Measurements from ENCODE around the gene ACAD8. TPM values are rescaled to one million over a fixed set of nuclear protein-coding genes. Genes with fewer than 3 reads are reported as not detected.

The ACAD8 gene
- 27.3 and 27.7 TPM in 2 replicates for total RNA-seq

DNA sequence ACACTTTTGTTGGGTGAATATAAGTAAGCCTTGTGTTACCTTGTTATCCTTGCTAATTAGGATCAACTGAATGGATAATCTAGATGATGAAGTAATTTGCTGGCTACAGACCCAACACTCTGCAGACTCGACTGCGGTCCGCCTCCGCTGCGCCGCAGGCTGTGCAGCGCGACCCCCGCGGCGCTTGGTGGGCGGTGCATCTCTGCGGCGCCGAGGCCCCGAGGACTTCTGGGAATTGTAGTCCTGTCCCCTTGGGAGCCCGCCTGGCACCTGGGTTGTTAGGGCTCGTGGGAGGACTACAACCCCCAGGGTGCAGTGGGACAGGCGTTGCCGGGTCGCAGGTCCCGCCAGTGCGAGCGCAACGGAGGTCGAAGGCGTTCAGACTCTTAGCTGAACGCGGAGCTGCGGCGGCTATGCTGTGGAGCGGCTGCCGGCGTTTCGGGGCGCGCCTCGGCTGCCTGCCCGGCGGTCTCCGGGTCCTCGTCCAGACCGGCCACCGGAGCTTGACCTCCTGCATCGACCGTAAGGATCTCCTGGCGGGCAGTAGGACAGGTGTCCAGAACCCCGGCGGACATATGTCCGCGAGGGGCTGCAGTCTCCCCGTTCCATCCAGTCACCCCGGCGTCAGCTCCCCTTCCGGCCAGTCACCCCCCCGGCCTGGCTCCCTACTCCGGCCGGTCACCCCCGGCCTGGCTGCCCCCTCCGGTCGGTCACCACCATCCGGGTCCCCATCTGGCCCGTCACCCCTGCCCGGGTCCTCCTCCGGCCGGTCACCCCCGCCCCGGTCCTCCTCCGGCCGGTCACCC is at the start of gene ACAD8, which contains the start of gene THYN1:
TSS of gene ACAD8 (plus strand) at position 381 of the 806 bp plus-strand sequence. CDS start at position 414, 33 bp downstream.
TSS of gene THYN1 (minus strand) at position 165 of the 806 bp plus-strand sequence. CDS start 470 bp downstream, outside the sequence.
- intact Hi-C loops (cut with micrococcal nuclease): loop anchor here (1.0 to 10.0 kb wide), 4 partner anchors 22 to 78 kb away; partner anchors contain the start of genes GLB1L2 and VPS26B
- Mint-ChIP-seq H3K4me3 (ENCODE audit: low read depth) (peak within 1 kb of the TSS; percentile 99), H3K9me3 (no peaks in the 10 kb centered on the region), H3K36me3 (ENCODE audit: low read depth) (peaks cover 27% of the 10 kb centered on the region), H3K4me1 (ENCODE audit: low read depth) (peaks cover 31% of the 10 kb centered on the region), H3K27ac (peak within 1 kb of the TSS; percentile 85), H3K27me3 (ENCODE audit: low read depth) (no peaks in the 10 kb centered on the region)
- DNase-seq (ENCODE audit: low spot score): peak; percentile 93

DNA sequence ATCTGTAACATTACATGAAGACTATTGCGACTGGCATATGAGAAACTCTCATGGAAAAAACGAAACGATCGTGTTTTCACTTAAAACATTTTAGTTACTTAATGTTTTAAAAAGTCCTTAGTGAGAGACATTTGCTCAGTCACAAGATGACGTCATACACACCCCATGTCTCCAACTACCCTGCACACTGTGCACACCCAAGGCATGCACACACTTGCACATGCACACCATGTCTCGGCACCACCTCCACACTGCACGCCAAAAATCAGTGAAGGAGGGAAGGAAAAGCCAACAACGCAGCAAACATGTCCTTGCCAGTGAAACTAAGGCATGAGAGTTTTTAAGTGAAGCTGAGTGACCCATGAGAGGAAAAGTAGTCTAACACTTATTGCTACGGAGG is 47.6 kb upstream of the ACAD8 start:
- Mint-ChIP-seq H3K27ac (no peak overlapping the region), H3K9me3 (no peaks in the 10 kb centered on the region), H3K4me1 (ENCODE audit: low read depth) (peaks cover 4% of the 10 kb centered on the region), H3K27me3 (ENCODE audit: low read depth) (no peaks in the 10 kb centered on the region), H3K4me3 (ENCODE audit: low read depth) (no peak overlapping the region), H3K36me3 (ENCODE audit: low read depth) (peaks cover 86% of the 10 kb centered on the region)
- no peak for DNase-seq (ENCODE audit: low spot score)
- intact Hi-C loops (cut with micrococcal nuclease): loop anchor here (10.0 kb wide), 1 partner anchor 49 kb away; the partner anchor contains the start of genes ACAD8 and THYN1

DNA sequence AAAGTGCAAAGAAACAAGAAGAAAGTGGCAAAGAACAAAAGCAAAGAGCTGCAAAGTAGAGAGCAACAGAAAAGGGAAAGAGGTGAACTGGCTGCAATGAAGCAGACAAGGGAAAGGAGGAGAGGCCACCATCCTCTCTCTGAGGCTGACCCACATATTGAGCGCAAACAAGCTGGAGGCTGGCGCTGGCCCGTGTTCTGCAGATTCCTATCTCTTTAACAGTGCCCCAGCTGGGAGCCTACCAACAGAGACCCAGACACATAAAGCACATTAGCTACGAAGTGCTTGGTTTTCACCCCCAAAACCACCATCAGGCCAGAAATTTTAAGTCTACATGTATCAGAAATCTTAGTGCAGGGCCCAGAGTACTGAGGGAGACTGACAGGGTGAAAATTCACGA is 47.2 kb upstream of the ACAD8 start:
- Mint-ChIP-seq H3K4me1 (ENCODE audit: low read depth) (peaks cover 6% of the 10 kb centered on the region), H3K27me3 (ENCODE audit: low read depth) (no peaks in the 10 kb centered on the region), H3K27ac (no peak overlapping the region), H3K9me3 (no peaks in the 10 kb centered on the region), H3K4me3 (ENCODE audit: low read depth) (no peak overlapping the region), H3K36me3 (ENCODE audit: low read depth) (peaks cover 83% of the 10 kb centered on the region)
- intact Hi-C loops (cut with micrococcal nuclease): loop anchor here (10.0 kb wide), 1 partner anchor 49 kb away; the partner anchor contains the start of genes ACAD8 and THYN1
- DNase-seq (ENCODE audit: low spot score): no peak

DNA sequence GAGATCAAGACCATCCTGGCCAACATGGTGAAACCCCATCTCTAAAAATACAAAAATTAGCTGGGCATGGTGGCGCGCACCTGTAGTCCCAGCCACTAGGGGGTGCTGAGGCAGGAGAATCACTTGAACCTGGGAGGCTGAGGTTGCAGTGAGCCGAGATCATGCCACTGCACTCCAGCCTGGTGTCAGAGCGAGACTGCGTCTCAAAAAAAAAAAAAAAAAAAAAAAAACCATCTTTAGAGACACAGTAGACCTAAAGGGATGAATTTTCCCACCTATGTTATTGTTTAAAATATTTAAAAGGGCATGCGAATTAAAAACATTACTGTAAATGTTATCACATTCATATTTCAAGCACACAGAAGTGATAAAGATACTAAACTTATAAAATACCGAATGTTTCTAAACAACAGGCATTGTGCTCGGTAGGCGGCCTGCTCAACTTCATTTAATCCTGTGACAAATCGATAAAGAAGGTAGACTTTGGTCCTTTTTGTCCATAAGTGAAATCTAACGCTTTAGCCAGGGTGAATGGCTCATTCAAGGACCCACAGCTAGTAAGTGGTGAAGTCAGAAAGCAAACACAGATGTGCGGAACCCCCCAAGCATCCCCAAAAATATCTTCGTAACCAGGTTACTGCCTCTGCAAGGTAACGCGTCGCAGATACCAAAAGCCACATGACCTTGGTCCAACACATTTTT is 45.7 kb upstream of the ACAD8 start:
- Mint-ChIP-seq H3K9me3 (no peaks in the 10 kb centered on the region), H3K27me3 (ENCODE audit: low read depth) (no peaks in the 10 kb centered on the region), H3K4me3 (ENCODE audit: low read depth) (no peak overlapping the region), H3K27ac (peak overlapping the region; percentile 28), H3K4me1 (ENCODE audit: low read depth) (peaks cover 15% of the 10 kb centered on the region), H3K36me3 (ENCODE audit: low read depth) (peaks cover 85% of the 10 kb centered on the region)
- intact Hi-C loops (cut with micrococcal nuclease): loop anchor here (2.0 to 10.0 kb wide), 2 partner anchors 15 to 47 kb away; partner anchors contain the start of genes ACAD8, NCAPD3 and THYN1
- DNase-seq (ENCODE audit: low spot score): peak; percentile 55

DNA sequence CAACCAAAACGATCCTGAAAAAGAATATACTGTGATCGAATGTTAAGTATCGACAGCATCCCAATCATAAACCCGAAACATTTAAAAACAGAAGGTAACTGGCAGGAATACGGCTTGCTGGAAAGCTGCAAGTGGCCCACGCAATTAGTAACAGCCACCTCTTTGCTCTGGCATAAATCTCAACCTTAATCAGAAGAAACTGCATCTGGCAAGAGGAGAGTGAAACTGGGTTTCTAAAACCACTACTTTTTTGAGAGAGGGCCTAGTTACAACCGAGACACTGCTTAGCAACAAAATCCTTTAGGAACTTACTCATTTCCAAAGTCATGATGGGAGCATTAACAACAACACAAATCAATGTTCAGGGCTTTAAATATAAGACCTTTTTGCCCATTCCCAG is 37.5 kb upstream of the ACAD8 start:
- intact Hi-C loops (cut with micrococcal nuclease): no loop called here
- H3K4me1 Mint-ChIP-seq (ENCODE audit: low read depth): peaks cover 58% of the 10 kb centered on the region
- no peak overlapping the region for H3K27ac Mint-ChIP-seq
- H3K9me3 Mint-ChIP-seq: no peaks in the 10 kb centered on the region
- H3K36me3 Mint-ChIP-seq (ENCODE audit: low read depth): peaks cover 67% of the 10 kb centered on the region
- no peak overlapping the region for H3K4me3 Mint-ChIP-seq (ENCODE audit: low read depth)
- DNase-seq (ENCODE audit: low spot score): no peak
- no peaks in the 10 kb centered on the region for H3K27me3 Mint-ChIP-seq (ENCODE audit: low read depth)

DNA sequence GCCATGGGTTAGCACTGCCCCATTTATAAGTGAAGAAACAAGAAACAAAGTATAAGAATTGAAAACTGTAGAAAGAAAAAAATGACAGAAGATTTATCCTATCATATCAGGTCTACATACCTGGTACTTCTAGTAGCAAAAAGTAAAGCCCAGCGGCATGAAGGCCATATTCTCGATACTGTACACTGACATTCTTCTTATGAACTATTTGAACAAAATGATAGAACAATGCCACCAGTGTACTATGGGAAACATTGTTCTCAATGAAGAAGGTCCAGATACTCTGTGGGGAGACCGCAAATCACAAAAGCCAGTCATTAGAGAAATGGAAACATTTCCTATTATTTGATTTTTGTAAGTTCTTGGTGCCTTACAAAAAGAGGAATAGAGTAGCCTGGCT is 36.6 kb upstream of the ACAD8 start:
- H3K4me1 Mint-ChIP-seq (ENCODE audit: low read depth): peaks cover 59% of the 10 kb centered on the region
- no peak overlapping the region for H3K27ac Mint-ChIP-seq
- no peaks in the 10 kb centered on the region for H3K9me3 Mint-ChIP-seq
- DNase-seq (ENCODE audit: low spot score): no peak
- H3K27me3 Mint-ChIP-seq (ENCODE audit: low read depth): no peaks in the 10 kb centered on the region
- peaks cover 63% of the 10 kb centered on the region for H3K36me3 Mint-ChIP-seq (ENCODE audit: low read depth)
- H3K4me3 Mint-ChIP-seq (ENCODE audit: low read depth): no peak overlapping the region
- intact Hi-C loops (cut with micrococcal nuclease): no loop called here

DNA sequence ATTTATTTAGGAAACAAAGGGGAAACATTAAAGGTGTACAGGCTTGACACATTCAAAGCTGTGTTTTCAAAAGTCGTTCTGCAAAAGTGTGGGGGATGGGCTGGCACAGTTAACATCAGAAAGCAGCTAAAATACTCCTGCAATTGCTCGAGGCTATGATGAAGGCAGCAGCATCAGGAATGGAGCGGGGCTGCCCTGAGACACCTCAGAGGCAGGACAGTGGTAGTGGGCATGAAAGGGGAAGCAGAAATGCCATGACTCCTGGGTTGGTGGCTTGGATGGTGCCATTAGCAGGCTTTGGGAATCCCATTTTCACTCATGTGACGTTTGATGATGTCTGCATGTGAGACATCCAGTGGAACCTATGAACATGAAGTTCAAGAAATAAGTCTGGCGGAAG is 30.2 kb upstream of the ACAD8 start:
- no peaks in the 10 kb centered on the region for H3K27me3 Mint-ChIP-seq (ENCODE audit: low read depth)
- peaks cover 63% of the 10 kb centered on the region for H3K4me1 Mint-ChIP-seq (ENCODE audit: low read depth)
- intact Hi-C loops (cut with micrococcal nuclease): loop anchor here (2.0 to 10.0 kb wide), 4 partner anchors 14 to 296 kb away; no protein-coding TSS in a partner anchor
- no peak for DNase-seq (ENCODE audit: low spot score)
- no peaks in the 10 kb centered on the region for H3K9me3 Mint-ChIP-seq
- peaks cover 48% of the 10 kb centered on the region for H3K36me3 Mint-ChIP-seq (ENCODE audit: low read depth)
- peak overlapping the region; percentile 97 for H3K4me3 Mint-ChIP-seq (ENCODE audit: low read depth)
- H3K27ac Mint-ChIP-seq: peak overlapping the region; percentile 97

DNA sequence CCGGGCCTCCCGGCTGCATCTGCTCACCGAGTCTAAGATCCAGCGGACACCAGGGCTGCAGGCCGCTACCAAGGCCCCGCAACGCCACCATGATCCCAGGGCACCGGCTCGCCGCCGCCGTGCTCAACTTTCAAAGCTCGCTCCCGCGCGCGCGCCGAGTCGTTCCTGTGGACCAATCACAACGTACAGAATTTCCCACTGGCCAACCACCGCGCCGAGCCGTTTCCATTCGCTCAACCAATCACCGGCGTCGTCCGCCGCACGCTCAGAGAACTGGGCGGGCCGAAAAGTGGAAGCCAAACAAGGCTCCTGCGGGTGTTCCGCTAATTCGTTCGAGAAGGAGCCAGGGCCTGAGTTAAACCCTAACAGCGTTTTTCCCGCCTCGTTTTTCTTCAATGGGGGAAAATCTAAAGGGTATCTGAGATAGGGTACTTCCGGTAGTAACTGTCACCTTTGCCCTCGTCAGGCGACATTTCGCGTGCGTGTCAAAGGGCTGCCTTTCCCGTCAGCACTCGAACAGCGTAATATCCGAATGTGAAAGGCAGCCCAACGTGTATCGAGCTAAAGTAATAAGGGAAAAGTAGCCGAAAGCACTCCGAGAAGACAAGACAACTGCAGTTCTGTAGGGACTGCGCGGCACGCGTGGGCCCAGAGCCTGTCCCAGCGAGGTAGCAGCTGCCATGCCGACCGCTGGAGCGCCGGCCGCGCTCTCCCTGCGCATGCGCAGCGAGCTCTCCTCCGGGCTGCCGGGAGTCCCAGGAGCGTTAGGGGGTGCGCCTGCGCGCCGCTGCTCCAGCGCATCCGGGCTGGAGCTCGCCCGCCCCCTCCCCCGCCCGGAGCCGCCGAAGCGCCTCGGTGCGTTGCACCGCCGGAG is 29.3 kb upstream of the ACAD8 start, which contains the start of the genes NCAPD3 and VPS26B:
TSS of gene NCAPD3 (minus strand) at position 132 of the 874 bp plus-strand sequence. CDS start at position 91, 41 bp downstream.
TSS of gene VPS26B (plus strand) at position 836 of the 874 bp plus-strand sequence. CDS start 452 bp downstream, outside the sequence.
- peak within 1 kb of the TSS; percentile 98 for H3K27ac Mint-ChIP-seq
- H3K4me1 Mint-ChIP-seq (ENCODE audit: low read depth): peaks cover 59% of the 10 kb centered on the region
- no peaks in the 10 kb centered on the region for H3K9me3 Mint-ChIP-seq
- peak; percentile 96 for DNase-seq (ENCODE audit: low spot score)
- intact Hi-C loops (cut with micrococcal nuclease): loop anchor here (1.0 to 10.0 kb wide), 6 partner anchors 15 to 297 kb away; partner anchors contain the start of genes ACAD8, GLB1L3 and THYN1
- H3K27me3 Mint-ChIP-seq (ENCODE audit: low read depth): no peaks in the 10 kb centered on the region
- peaks cover 39% of the 10 kb centered on the region for H3K36me3 Mint-ChIP-seq (ENCODE audit: low read depth)
- peak within 1 kb of the TSS; percentile 97 for H3K4me3 Mint-ChIP-seq (ENCODE audit: low read depth)

DNA sequence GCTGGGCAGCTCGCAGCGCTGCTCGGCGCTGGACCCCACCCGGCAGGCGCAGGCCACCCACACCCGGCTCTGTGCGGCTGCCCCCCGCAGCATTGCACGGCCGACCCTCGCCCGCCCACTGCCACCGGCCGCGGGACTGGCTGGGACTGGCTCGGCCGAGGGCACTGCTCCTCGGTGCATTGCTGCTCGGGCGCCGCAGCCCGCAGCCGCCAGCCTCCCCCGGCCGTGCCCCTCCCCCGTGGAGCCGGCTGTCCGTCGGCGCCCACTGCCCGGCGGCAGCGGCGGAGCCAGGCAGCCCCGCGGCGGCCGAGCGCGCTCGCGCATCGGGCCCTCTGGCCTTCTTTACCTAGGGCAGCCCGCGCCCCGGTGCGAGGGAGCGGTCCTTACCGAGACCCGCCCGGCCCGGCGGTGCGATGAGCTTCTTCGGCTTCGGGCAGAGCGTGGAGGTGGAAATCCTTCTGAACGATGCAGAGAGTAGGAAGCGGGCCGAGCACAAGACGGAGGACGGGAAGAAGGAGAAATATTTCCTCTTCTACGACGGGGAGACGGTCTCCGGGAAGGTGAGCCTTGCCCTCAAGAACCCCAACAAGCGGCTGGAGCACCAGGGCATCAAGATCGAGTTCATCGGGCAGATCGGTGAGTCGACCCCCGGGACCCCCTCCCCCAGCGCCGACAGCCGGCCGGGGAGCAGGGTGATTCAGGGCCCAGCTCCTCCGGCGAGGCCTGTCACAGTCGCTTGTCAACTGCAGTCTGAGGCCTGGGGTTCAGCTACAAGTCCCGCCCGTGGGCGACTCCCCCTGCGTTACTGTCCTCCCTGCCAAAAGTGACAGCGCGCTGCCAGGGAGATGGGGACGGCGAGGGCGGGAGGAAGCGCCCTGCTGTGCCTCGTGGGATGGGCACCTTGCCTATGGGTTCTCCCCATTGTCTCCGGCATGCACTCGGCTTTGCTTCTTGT is 28.4 kb upstream of the ACAD8 start:
- Mint-ChIP-seq H3K4me1 (ENCODE audit: low read depth) (peaks cover 66% of the 10 kb centered on the region), H3K4me3 (ENCODE audit: low read depth) (peak overlapping the region; percentile 89), H3K9me3 (no peaks in the 10 kb centered on the region), H3K27ac (peak overlapping the region; percentile 86), H3K36me3 (ENCODE audit: low read depth) (peaks cover 39% of the 10 kb centered on the region), H3K27me3 (ENCODE audit: low read depth) (no peaks in the 10 kb centered on the region)
- peak; percentile 61 for DNase-seq (ENCODE audit: low spot score)
- intact Hi-C loops (cut with micrococcal nuclease): loop anchor here (1.0 to 10.0 kb wide), 5 partner anchors 28 to 298 kb away; partner anchors contain the start of genes ACAD8, GLB1L3 and THYN1

DNA sequence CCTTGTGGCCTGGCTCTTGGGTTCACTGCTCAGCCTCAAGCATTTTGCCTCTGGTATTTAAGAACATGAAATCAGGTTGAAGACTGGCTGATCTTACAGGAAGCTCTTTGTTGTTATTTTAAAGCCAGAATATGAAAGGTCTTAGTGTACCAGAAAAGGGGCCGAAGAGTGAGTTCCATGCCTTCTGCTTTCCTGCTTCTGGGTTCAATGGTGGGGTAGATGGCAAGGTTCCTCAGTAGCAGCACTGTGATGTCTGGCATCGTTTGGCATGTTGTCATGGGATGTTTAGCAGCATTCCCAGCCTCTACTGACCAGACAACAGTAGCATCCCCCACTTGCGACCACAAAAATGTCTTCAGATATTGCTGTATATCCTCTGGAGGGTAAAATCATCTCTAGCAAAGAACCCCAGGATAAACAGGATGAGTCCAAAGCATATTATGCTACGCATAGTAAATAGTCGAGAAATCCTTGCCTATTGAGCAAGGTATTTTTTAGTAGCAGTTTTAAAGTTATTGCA is 26.5 kb upstream of the ACAD8 start:
- Mint-ChIP-seq H3K27ac (no peak overlapping the region), H3K4me3 (ENCODE audit: low read depth) (peak overlapping the region; percentile 37), H3K27me3 (ENCODE audit: low read depth) (no peaks in the 10 kb centered on the region), H3K36me3 (ENCODE audit: low read depth) (peaks cover 31% of the 10 kb centered on the region), H3K4me1 (ENCODE audit: low read depth) (peaks cover 69% of the 10 kb centered on the region), H3K9me3 (no peaks in the 10 kb centered on the region)
- DNase-seq (ENCODE audit: low spot score): no peak
- intact Hi-C loops (cut with micrococcal nuclease): loop anchor here (10.0 kb wide), 1 partner anchor 192 kb away; no protein-coding TSS in a partner anchor

DNA sequence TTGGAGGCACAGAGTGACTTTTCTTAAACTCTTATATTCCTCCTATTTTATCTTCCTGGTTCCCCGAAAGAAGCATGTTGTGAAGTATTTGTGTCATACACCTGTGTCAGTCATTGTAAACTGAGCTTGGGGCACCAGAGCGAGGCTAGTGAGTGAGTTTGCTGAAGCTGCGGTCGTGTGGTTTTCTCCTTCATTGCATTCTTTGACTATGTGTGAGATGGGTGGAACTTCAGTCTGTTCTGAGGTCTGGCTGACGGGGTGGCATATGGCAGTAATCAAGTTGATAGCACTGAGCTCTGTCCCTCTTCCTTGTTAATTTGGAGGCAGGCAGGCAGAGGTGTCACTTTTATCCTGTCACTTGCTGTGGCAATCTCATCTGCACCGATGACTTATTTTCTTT is 24.7 kb upstream of the ACAD8 start:
- Mint-ChIP-seq H3K36me3 (ENCODE audit: low read depth) (peaks cover 16% of the 10 kb centered on the region), H3K9me3 (no peaks in the 10 kb centered on the region), H3K27ac (no peak overlapping the region), H3K4me3 (ENCODE audit: low read depth) (no peak overlapping the region), H3K27me3 (ENCODE audit: low read depth) (no peaks in the 10 kb centered on the region), H3K4me1 (ENCODE audit: low read depth) (peaks cover 70% of the 10 kb centered on the region)
- no peak for DNase-seq (ENCODE audit: low spot score)
- intact Hi-C loops (cut with micrococcal nuclease): loop anchor here (10.0 kb wide), 1 partner anchor 194 kb away; no protein-coding TSS in a partner anchor

All from activated T-helper 2 cell treated with anti-CD3 and anti-CD28 coated beads, Interferon-gamma antibody, Interleukin-2, Interleukin-4, amounts not matched to agents 10 μg/mL and 5 μg/mL and 100 μg/mL, durations not matched to agents 14 hours and 24 hours and 36 hours (primary cell).